ENCODE results near the gene U2AF1L4.

U2AF1L4 gene

GRCh38 chr19:35723671-35724070, 21.5 kb downstream of the U2AF1L4 start:
- TF ChIP-seq CTCF (IDR thresholded peaks at IDR 0.05; ENCODE audit: low read depth, low read length), result no peak
- no peak for DNase-seq (ENCODE audit: extremely low read depth, low read depth)

- no peak for DNase-seq (ENCODE audit: extremely low read depth, low read depth)
- TF ChIP-seq CTCF (IDR thresholded peaks at IDR 0.05; ENCODE audit: low read depth, low read length), result no peak
Observed at GRCh38 chr19:35722897-35723296, 22.3 kb downstream of the U2AF1L4 start.

- no peak for TF ChIP-seq CTCF (IDR thresholded peaks at IDR 0.05; ENCODE audit: low read depth, low read length)
- no peak for DNase-seq (ENCODE audit: extremely low read depth, low read depth)
Observed at GRCh38 chr19:35722461-35722860, 22.8 kb downstream of the U2AF1L4 start.

GRCh38 chr19:35721374-35721773, 23.8 kb downstream of the U2AF1L4 start:
- no peak for TF ChIP-seq CTCF (IDR thresholded peaks at IDR 0.05; ENCODE audit: low read depth, low read length)
- no peak for DNase-seq (ENCODE audit: extremely low read depth, low read depth)

- no peak for TF ChIP-seq CTCF (IDR thresholded peaks at IDR 0.05; ENCODE audit: low read depth, low read length)
- DNase-seq (ENCODE audit: extremely low read depth, low read depth), result no peak
Observed at GRCh38 chr19:35720648-35721047, 24.6 kb downstream of the U2AF1L4 start.

- TF ChIP-seq CTCF (IDR thresholded peaks at IDR 0.05; ENCODE audit: low read depth, low read length), result no peak
Observed at GRCh38 chr19:35720163-35720524, 25.1 kb downstream of the U2AF1L4 start.

GRCh38 chr19:35719402-35720162, 25.6 kb downstream of the U2AF1L4 start:
- no peak for TF ChIP-seq CTCF (IDR thresholded peaks at IDR 0.05; ENCODE audit: low read depth, low read length)
- no peak for DNase-seq (ENCODE audit: extremely low read depth, low read depth)

More at GRCh38 chr19:35720163-35720524, 25.1 kb downstream of the U2AF1L4 start:
- no peak for DNase-seq (ENCODE audit: extremely low read depth, low read depth)

All from AG09319 (cell line).